ENCODE data around the gene MYO9B. TPM values are rescaled to one million over a fixed set of nuclear protein-coding genes. Genes with fewer than 3 reads are reported as not detected.

Gene MYO9B
- total RNA-seq, 1 donor from 2014 or later = 123 TPM

DNA sequence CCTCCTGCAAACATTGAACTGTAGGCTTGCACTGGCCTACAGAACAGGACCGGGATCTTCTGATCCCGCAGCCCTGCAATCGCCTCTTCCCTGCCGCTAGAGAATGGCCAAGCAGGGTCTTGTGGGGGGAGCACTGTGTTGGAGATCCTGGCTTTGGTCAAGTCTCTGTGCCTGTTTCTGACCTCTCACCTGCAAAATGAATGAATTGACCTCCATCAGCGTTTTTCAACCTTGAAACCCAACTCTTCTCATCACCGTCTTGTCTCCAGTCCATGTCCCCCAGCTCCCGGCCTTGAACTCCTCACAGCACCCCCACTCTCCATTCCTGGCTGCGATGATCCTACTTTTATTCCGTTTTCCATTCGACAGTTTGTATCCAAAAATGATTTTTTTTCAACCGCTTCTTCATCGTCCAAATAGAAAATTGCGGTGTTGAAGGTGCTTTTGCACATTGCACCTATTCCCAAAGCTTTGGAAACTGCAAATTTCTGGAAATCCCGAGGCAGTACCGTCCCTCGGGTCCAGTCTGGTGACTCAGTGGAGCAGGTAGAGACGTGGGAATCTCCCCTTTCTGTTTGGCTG, 2.0 kb downstream of the MYO9B start:
- Mint-ChIP-seq H3K4me1 (ENCODE audit: low read depth, unreplicated experiment) (peaks cover 36% of the 10 kb centered on the region), H3K27ac (ENCODE audit: unreplicated experiment) (no peak overlapping the region), H3K4me3 (ENCODE audit: unreplicated experiment) (peak overlapping the region; percentile 97), H3K36me3 (ENCODE audit: low read depth, unreplicated experiment) (peaks cover 7% of the 10 kb centered on the region), H3K27me3 (ENCODE audit: low read depth, unreplicated experiment) (no peaks in the 10 kb centered on the region), H3K9me3 (ENCODE audit: unreplicated experiment) (no peaks in the 10 kb centered on the region)
- TF ChIP-seq, protein P1, sequence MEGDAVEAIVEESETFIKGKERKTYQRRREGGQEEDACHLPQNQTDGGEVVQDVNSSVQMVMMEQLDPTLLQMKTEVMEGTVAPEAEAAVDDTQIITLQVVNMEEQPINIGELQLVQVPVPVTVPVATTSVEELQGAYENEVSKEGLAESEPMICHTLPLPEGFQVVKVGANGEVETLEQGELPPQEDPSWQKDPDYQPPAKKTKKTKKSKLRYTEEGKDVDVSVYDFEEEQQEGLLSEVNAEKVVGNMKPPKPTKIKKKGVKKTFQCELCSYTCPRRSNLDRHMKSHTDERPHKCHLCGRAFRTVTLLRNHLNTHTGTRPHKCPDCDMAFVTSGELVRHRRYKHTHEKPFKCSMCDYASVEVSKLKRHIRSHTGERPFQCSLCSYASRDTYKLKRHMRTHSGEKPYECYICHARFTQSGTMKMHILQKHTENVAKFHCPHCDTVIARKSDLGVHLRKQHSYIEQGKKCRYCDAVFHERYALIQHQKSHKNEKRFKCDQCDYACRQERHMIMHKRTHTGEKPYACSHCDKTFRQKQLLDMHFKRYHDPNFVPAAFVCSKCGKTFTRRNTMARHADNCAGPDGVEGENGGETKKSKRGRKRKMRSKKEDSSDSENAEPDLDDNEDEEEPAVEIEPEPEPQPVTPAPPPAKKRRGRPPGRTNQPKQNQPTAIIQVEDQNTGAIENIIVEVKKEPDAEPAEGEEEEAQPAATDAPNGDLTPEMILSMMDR (IDR thresholded peaks at IDR 0.05; ENCODE audit: insufficient read depth, low read depth, low read length) = no peak
- no peak for TF ChIP-seq EZH2 (IDR thresholded peaks at IDR 0.05; ENCODE audit: insufficient read depth, low read length)
- peak overlapping the region; percentile 94 for H3K4me2 ChIP-seq (ENCODE audit: low read length)
- peaks cover 41% of the 10 kb centered on the region for H4K20me1 ChIP-seq (ENCODE audit: insufficient read depth, low read length)
- peak overlapping the region; percentile 98 for H3K9ac ChIP-seq (ENCODE audit: low read length)
- no peaks in the 10 kb centered on the region for H3K9me3 ChIP-seq (ENCODE audit: insufficient read depth, low read depth, low read length)
- peak overlapping the region; percentile 88 for H3K4me3 ChIP-seq (ENCODE audit: insufficient read depth, low read depth, low read length)
- peak overlapping the region; percentile 85 for H3K27ac ChIP-seq (ENCODE audit: low read depth, low read length)
- H3K36me3 ChIP-seq (ENCODE audit: insufficient read depth, low read length) = peaks cover 3% of the 10 kb centered on the region
- no peaks in the 10 kb centered on the region for H3K27me3 ChIP-seq (ENCODE audit: insufficient read depth, low read length)
- peaks cover 45% of the 10 kb centered on the region for H3K4me1 ChIP-seq (ENCODE audit: insufficient read depth, low read length)
- peaks cover 89% of the 10 kb centered on the region for H3K79me2 ChIP-seq (ENCODE audit: insufficient read depth, low read length)
- DNase-seq (ENCODE audit: low read depth) = no peak
- H2AFZ ChIP-seq (ENCODE audit: low read depth, low read length) = no peak overlapping the region
- FAIRE-seq = no peak

DNA sequence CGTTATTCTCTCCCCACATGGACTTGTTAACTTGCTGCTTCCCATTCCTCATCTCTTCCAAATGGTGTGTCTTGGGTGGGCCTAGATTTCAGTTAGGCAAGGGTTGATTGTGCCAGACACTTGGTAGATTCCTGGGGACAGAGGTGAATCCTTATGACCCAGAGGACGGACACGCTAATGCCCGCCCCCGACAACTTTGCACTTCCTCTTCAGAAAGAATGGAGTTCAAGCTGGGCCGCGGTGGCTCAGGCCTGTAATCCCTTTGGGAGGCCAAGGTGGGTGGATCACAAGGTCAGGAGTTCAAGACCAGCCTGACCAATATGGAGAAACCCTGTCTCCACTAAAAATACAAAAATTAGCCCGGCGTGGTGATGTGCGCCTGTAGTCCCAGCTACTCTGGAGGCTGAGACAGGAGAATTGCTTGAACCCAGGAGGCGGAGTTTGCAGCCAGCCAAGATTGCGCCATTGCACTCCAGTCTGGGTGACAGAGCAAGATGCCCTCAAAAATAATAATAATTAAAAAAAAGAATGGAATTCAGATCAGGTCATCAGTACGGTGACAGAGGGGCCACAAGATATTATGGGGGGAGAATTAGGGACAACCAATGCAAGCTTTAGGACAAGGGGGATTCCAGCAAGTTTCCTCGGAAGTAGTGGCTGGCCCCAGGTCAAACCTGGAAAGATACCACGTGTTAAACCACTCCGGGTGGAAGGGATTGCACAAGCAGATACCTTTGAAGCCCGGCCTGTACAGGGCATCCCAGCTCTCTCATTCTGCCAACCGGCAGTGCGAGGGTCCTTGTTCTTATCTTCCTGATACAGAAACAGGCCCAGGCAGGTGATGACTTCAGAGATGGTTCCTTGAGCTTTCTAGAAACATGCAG, 2.7 kb downstream of the MYO9B start:
- Mint-ChIP-seq H3K4me3 (ENCODE audit: unreplicated experiment) (peak overlapping the region; percentile 97), H3K27ac (ENCODE audit: unreplicated experiment) (peak overlapping the region; percentile 96), H3K9me3 (ENCODE audit: unreplicated experiment) (no peaks in the 10 kb centered on the region), H3K36me3 (ENCODE audit: low read depth, unreplicated experiment) (peaks cover 9% of the 10 kb centered on the region), H3K27me3 (ENCODE audit: low read depth, unreplicated experiment) (no peaks in the 10 kb centered on the region), H3K4me1 (ENCODE audit: low read depth, unreplicated experiment) (peaks cover 40% of the 10 kb centered on the region)
- TF ChIP-seq, protein P1 (IDR thresholded peaks at IDR 0.05; ENCODE audit: insufficient read depth, low read depth, low read length) = no peak
- TF ChIP-seq EZH2 (IDR thresholded peaks at IDR 0.05; ENCODE audit: insufficient read depth, low read length) = no peak
- Histone ChIP-seq H3K27ac (ENCODE audit: low read depth, low read length) (peak overlapping the region; percentile 99), H3K4me1 (ENCODE audit: insufficient read depth, low read length) (peaks cover 45% of the 10 kb centered on the region), H3K36me3 (ENCODE audit: insufficient read depth, low read length) (peaks cover 7% of the 10 kb centered on the region), H3K79me2 (ENCODE audit: insufficient read depth, low read length) (peaks cover 89% of the 10 kb centered on the region), H3K4me3 (ENCODE audit: insufficient read depth, low read depth, low read length) (peak overlapping the region; percentile 13), H3K9me3 (ENCODE audit: insufficient read depth, low read depth, low read length) (no peaks in the 10 kb centered on the region), H3K4me2 (ENCODE audit: low read length) (peak overlapping the region; percentile 94), H3K9ac (ENCODE audit: low read length) (peak overlapping the region; percentile 98), H4K20me1 (ENCODE audit: insufficient read depth, low read length) (peaks cover 49% of the 10 kb centered on the region), H3K27me3 (ENCODE audit: insufficient read depth, low read length) (no peaks in the 10 kb centered on the region), H2AFZ (ENCODE audit: low read depth, low read length) (no peak overlapping the region)
- FAIRE-seq (no peak), DNase-seq (ENCODE audit: low read depth) (no peak)
